IPS-18a (cell line): ENCODE results near the gene CAMK2A.

Experiments used
- H3K27ac ChIP-seq: one replicate; pipeline ENCODE4 v1.5.1; 2013; ENCODE audit warnings: low read length
- H3K27me3 ChIP-seq: one replicate; pipeline ENCODE4 v1.6.1; 2013; ENCODE audit warnings: mild to moderate bottlenecking, low read length; ENCODE audit not compliant: control insufficient read depth, insufficient read depth
- H3K36me3 ChIP-seq: one replicate; pipeline ENCODE4 v1.6.1; 2013; ENCODE audit warnings: low read depth, low read length; ENCODE audit not compliant: control insufficient read depth
- H3K4me1 ChIP-seq: one replicate; pipeline ENCODE4 v1.6.1; 2013; ENCODE audit warnings: low read depth, low read length; ENCODE audit not compliant: control insufficient read depth
- H3K4me3 ChIP-seq: one replicate; pipeline ENCODE4 v1.5.1; 2013; ENCODE audit warnings: low read length
- H3K9ac ChIP-seq: one replicate; pipeline ENCODE4 v1.6.1; 2013; ENCODE audit warnings: mild to moderate bottlenecking, low read length, moderate library complexity
- H3K9me3 ChIP-seq: one replicate; pipeline ENCODE4 v1.6.1; 2013; ENCODE audit warnings: low read depth, low read length; ENCODE audit not compliant: control insufficient read depth

CAMK2A gene

DNA sequence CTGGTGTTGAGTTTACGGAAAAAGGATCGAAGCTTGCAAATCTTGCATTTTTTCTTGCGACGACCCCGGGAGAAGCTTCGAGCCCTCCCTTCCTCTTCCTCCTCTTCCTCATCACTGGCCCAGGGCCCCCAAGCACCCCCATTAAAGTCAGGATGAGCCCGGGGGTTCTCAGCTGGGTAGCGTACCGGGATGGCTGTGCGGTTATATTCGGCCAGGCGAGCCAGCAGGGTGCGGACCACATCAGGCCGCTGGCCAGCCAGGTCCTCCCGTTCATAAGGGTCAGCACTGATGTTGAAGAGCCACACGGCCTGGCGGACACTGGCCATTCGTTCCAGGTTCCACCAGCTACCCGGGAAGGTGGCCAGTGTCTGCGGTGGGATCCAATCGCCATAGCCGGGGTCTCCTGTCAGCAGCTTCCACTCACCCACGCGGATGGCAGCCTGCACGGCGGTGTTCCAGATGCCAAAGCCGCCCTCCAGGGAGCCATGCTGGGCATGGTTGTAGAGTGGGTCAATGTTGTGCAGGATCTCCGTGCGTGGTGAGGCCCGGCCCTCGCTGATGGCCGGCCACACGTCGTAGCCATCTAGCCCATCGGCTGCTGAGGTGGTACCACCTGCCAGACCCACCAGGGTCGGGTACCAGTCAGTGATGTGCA lies 7.8 kb upstream of the CAMK2A start:
- no peak overlapping the region for H3K4me3 ChIP-seq
- no peaks in the 10 kb centered on the region for H3K36me3 ChIP-seq
- H3K27me3 ChIP-seq: peaks cover 17% of the 10 kb centered on the region
- no peaks in the 10 kb centered on the region for H3K4me1 ChIP-seq
- H3K9ac ChIP-seq: no peak overlapping the region
- H3K9me3 ChIP-seq: no peaks in the 10 kb centered on the region
- no peak overlapping the region for H3K27ac ChIP-seq

DNA sequence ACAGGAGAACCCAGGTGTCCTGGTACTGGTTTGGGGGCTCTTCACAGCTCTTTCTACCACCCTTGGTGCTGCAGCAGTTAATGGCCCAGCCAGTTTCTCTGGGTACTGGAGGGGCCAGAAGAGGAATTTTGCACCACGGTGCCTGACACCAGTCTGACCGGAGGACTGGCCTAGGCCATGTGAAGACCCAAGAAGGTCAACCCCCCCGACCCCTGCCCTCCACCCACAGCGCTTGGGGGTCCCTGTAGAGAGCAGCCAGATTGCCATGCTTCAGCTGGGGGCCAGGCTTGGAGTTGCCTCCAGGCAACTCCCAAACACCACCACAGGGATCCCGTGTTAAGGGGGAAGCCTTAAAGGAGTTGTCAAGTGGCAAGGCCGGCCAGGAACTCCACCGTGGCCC lies 6.9 kb upstream of the CAMK2A start:
- H3K4me3 ChIP-seq: no peak overlapping the region
- peaks cover 8% of the 10 kb centered on the region for H3K27me3 ChIP-seq
- H3K9ac ChIP-seq: no peak overlapping the region
- no peaks in the 10 kb centered on the region for H3K36me3 ChIP-seq
- no peaks in the 10 kb centered on the region for H3K4me1 ChIP-seq
- no peaks in the 10 kb centered on the region for H3K9me3 ChIP-seq
- H3K27ac ChIP-seq: no peak overlapping the region

DNA sequence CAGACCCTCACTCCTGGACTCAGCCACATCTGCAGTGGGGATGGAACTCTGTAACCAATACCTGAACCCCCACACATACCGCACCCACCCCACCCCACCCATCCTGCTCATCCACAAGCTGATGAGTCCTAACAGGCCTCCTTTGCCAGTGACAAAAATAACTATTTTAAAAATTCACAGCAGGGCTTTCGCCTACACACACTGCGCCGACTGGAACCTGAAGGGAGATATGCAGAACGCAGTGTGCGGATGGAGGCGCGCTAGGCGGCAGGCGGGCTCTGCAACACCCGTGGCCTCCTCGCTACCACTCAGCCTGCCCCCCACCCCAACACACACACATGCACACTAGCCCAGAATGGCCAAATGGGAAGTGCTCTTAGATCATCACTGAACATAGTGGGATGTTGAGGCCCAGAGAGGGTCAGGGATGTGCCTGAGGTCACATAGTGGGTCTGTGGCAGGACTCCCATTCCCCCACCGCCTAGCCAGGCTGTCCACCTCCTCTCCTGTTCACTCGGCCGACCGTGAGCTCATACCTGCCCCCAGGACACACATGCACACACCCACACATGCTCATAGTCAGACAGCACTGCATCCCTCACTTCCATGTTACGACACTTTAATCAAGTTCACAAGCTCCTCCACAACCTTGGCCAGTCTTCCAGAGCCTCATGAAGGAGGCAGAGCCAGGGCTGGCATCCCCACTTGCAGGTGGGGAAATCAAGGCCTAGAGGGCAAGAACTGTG lies 6.3 kb upstream of the CAMK2A start:
- Histone ChIP-seq H3K9ac (no peak overlapping the region), H3K27ac (no peak overlapping the region), H3K9me3 (no peaks in the 10 kb centered on the region), H3K36me3 (no peaks in the 10 kb centered on the region), H3K4me3 (no peak overlapping the region), H3K27me3 (peaks cover 2% of the 10 kb centered on the region), H3K4me1 (no peaks in the 10 kb centered on the region)

DNA sequence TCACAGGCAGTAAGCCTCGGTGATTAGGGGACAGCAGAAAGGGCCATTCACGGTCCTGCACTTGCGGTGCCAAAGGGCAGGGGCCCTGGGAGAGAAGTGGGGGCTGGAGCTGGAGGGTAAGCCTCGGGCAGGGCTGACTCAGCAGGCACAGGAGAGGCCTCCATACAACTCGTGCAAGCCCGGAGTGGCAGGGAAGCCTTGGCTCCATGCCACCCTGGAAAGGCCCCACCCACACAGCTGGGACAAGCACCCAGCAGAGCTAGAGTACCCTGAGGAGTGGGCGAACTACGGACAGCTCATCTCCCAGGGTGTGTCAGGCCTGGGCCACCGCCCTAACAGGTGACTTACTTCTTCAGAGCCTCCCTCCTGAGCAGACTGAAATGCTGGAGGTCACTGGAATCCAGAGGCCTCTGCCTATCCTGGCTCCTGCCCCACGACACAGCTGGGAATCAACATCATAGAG lies 5.6 kb upstream of the CAMK2A start:
- Histone ChIP-seq H3K27me3 (no peaks in the 10 kb centered on the region), H3K9me3 (no peaks in the 10 kb centered on the region), H3K9ac (no peak overlapping the region), H3K36me3 (no peaks in the 10 kb centered on the region), H3K27ac (no peak overlapping the region), H3K4me1 (no peaks in the 10 kb centered on the region), H3K4me3 (no peak overlapping the region)

DNA sequence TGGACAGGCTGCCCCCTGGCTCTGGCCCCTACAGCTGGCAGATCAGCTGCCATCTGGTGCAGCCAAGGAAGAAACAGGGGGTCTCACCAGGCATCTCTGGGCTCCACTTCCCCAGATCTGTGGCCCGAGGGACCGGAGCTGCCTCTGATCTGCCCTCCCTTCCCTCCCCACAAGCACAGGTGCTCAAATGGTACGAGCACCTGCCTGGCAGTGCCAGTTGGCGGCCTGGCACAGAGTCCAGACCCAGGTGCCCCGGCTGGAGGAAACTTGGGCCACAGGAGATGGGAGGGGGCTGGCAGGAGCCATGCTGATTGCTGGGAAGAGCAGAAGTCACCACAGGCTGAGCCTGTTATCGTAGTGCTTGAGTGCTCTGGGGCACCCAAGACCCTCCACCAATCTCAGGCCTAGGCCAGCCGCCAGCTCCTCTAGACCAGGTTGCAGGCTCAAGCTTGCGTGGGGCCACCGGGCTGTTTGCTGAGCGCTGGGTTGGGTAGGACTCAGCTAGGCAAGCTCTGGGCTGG lies 5.0 kb upstream of the CAMK2A start:
- Histone ChIP-seq H3K4me3 (no peak overlapping the region), H3K4me1 (no peaks in the 10 kb centered on the region), H3K9ac (no peak overlapping the region), H3K36me3 (no peaks in the 10 kb centered on the region), H3K9me3 (no peaks in the 10 kb centered on the region), H3K27ac (no peak overlapping the region), H3K27me3 (no peaks in the 10 kb centered on the region)

DNA sequence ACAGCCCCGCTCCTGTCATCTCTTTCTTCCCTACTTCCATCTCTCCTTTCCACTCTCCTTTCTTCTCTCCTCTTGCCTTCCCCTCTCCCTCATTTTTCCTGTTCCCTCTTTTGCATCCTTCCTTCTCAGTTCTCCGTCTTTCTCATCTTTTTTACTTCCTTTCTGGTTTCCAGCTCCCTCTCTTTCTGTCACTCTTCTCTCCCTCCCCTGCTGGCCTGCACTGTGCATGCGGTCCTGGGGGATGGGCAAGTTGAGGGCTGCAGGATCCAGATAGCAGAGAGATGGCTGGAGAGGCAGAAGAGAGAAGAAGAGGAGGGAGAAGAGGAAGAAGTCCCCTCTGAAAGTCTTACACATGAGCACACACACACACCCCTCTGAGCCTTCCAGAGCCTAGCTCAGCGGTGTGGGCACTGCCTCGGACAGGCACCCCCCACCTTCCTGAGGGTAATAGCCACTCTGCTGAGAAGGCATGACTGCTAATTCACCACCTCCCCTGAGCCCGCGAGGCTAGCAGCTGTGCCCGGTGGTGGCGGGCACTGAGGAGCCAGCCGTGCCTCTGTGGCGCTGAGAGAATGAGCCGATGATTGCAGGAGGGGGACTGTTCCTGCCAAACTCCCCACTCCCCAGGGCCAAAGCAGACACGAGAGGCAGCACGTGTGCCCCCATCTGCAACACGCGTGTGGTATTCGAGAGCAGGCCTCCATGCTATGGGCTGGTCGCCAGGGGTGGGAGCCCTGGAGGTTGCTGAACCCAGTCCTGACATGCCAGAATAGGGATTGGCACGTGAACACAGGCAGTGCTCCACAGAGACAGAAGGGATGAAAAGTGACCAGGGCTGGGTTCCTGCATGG lies 3.7 kb upstream of the CAMK2A start:
- Histone ChIP-seq H3K9ac (no peak overlapping the region), H3K9me3 (no peaks in the 10 kb centered on the region), H3K4me3 (no peak overlapping the region), H3K27ac (no peak overlapping the region), H3K27me3 (no peaks in the 10 kb centered on the region), H3K4me1 (no peaks in the 10 kb centered on the region), H3K36me3 (no peaks in the 10 kb centered on the region)

DNA sequence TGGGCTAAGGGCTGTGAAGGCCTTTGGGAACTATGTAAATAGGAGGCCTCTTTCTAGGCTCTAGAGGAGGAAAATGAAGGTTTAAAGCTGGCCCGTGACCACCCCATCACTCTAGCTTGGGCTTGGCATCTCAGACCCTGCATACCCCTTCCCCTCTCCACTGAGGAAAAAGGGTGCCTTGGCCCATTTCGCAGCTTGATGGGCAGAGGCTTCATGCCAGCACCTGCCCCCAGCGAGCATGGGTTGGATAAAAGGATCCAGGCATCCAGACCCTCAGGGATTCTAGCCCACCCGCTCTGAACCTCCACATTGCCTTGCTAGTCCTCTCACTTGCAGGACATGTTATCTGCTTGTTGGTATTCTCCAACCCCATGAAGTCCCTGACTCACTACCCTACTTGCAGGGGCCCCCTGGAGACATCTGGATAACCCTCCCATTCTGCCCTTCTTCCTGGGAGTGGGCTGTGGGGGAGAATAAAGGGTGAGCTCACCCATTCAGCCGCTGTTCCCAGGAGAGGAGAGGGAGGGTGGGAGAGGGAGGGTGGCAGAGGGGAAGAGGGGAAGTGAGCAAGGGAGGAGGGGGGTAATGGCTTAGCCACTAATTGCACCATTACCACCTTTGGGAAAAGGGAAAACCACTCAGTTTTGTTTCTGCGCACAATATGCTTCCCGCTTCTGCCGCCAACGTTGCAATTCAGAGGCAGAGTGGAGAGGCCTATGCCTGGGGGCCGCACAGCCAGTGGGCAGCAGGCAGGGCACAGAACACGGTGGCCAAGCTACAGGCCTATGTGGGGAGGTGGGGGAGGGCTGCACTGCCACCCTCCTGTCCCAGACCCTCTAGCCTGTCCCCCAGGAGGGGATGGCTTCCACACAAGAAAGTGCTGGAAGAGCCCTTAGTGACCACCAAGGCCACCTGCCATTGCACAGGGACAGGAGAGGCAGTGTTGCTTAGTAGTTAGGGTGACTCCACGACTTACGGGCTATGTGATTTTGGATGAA lies 2.1 kb upstream of the CAMK2A start:
- Histone ChIP-seq H3K4me1 (no peaks in the 10 kb centered on the region), H3K9ac (no peak overlapping the region), H3K36me3 (no peaks in the 10 kb centered on the region), H3K27me3 (no peaks in the 10 kb centered on the region), H3K9me3 (no peaks in the 10 kb centered on the region), H3K4me3 (no peak overlapping the region), H3K27ac (no peak overlapping the region)

DNA sequence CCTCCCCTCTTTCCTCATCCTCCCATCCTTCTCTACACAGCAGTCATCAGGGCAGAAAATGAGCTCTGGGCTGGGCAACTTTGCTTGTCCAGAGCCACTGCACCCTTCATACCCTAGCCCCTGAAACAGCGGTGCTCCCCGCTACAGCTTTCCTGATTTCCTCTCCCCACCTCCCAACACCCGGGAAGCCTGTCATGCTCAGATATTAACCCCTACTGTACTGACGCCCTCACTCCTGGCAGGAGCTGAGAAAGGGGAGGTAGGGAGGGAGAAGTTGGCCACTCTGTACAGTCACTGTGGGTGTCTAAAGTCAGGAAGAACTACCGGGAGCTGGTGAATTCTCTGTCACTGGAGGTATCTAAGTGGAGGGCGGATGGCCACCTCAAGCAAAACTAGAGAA lies 782 bp downstream of the CAMK2A start:
- H3K36me3 ChIP-seq: no peaks in the 10 kb centered on the region
- no peak overlapping the region for H3K27ac ChIP-seq
- H3K9ac ChIP-seq: no peak overlapping the region
- no peaks in the 10 kb centered on the region for H3K9me3 ChIP-seq
- no peaks in the 10 kb centered on the region for H3K4me1 ChIP-seq
- no peaks in the 10 kb centered on the region for H3K27me3 ChIP-seq
- no peak overlapping the region for H3K4me3 ChIP-seq

DNA sequence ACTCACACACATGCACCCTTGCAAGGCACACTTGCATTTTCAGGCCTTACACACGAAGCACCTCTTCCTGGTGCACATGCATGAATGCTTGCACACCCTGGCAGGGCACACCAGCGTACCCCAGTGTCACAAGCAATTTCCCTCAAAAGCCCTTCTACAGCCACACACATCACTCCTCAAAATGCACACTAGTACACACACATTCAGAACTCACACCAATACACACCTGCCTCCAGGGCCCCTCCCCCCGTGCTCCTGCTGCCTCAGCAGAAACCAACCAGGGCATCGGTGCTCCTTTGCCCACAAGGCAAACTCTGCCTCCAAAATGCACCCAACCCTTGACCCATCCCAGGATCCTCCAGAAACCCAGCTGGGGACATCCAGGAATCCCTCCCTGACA lies 1.2 kb downstream of the CAMK2A start:
- H3K27me3 ChIP-seq: no peaks in the 10 kb centered on the region
- H3K9me3 ChIP-seq: no peaks in the 10 kb centered on the region
- H3K4me1 ChIP-seq: no peaks in the 10 kb centered on the region
- H3K9ac ChIP-seq: no peak overlapping the region
- H3K27ac ChIP-seq: no peak overlapping the region
- H3K4me3 ChIP-seq: no peak overlapping the region
- H3K36me3 ChIP-seq: no peaks in the 10 kb centered on the region

DNA sequence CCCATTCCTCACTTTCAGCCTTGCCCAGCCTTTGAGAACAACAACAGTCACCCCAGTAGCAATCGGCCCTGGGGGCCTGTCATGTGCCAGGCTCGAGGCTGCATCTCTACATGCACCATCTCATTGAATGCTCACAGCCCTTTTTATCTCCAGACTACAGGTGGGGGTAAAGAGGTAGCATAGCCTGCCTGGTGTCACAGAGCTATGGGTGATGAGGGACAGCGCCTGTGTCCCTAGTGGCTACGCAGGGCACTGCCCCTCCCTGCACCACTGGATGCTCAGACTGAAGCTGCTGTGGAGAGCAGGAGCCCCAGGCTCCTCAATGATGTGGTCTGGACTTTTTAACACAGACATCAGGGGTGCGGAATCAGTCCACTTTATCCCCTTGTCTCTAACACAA lies 2.8 kb downstream of the CAMK2A start:
- no peaks in the 10 kb centered on the region for H3K36me3 ChIP-seq
- no peaks in the 10 kb centered on the region for H3K27me3 ChIP-seq
- H3K4me3 ChIP-seq: no peak overlapping the region
- H3K4me1 ChIP-seq: no peaks in the 10 kb centered on the region
- no peak overlapping the region for H3K9ac ChIP-seq
- H3K27ac ChIP-seq: no peak overlapping the region
- H3K9me3 ChIP-seq: no peaks in the 10 kb centered on the region
